Measurements from ENCODE around the gene MEF2A. TPM values are rescaled to one million over a fixed set of nuclear protein-coding genes. Genes with fewer than 3 reads are reported as not detected.

The MEF2A gene
- polyA plus RNA-seq, 3 donors = 20.3 to 61.8 (median 33.5) TPM

- peaks cover 0 to 3% of the 10 kb centered on the region in 2 donors for H3K36me3 ChIP-seq (replicated peaks in 1 of 2; ENCODE audit: control insufficient read depth in 1 of 2, insufficient read depth in 2 of 2, low read length in 2 of 2)
- H3K4me1 Mint-ChIP-seq = peaks cover 44% of the 10 kb centered on the region
- H3K4me1 ChIP-seq (ENCODE audit: control insufficient read depth in 1 of 2, insufficient read depth in 2 of 2, low read length in 2 of 2) = peaks cover 1 to 2% of the 10 kb centered on the region in 2 donors
- H4K20me1 ChIP-seq (ENCODE audit: insufficient read depth, low read length) = peaks cover 96% of the 10 kb centered on the region
- no peak overlapping the region for H3K27ac Mint-ChIP-seq
- no peak overlapping the region for H2AFZ ChIP-seq (ENCODE audit: insufficient read depth, low read depth, low read length, poor library complexity, severe bottlenecking)
- intact Hi-C loops (cut with micrococcal nuclease) = no loop called here
- no peak overlapping the region for H3K4me2 ChIP-seq (replicated peaks; ENCODE audit: extremely low read depth, low read length, poor library complexity, severe bottlenecking)
- H3K36me3 Mint-ChIP-seq = peaks cover 14 to 24% of the 10 kb centered on the region in 2 donors
- H3K9ac ChIP-seq (ENCODE audit: insufficient read depth, low read length, poor library complexity, severe bottlenecking) = no peak overlapping the region
- peaks cover 0 to 2% (median 0%) of the 10 kb centered on the region in 7 donors for H3K9me3 Mint-ChIP-seq
- H3K9me3 ChIP-seq (replicated peaks in 1 of 2; ENCODE audit: control insufficient read depth in 1 of 2, insufficient read depth in 1 of 2, low read length in 2 of 2) = no peaks in the 10 kb centered on the region
- DNase-seq = no peak
- H3K4me3 ChIP-seq (replicated peaks in 1 of 3; ENCODE audit: low read depth in 2 of 3, low read length in 3 of 3) = no peak overlapping the region
- WGBS (ENCODE audit: insufficient coverage) = no CpG with 5 or more reads among the region's 4 CpGs
- no peaks in the 10 kb centered on the region for H3K27me3 Mint-ChIP-seq (ENCODE audit: low read depth in 3 of 3)
- H3K27me3 ChIP-seq (ENCODE audit: control insufficient read depth in 2 of 2, insufficient read depth in 2 of 2, low read length in 2 of 2) = no peaks in the 10 kb centered on the region
- no peak for TF ChIP-seq CTCF (IDR thresholded peaks at IDR 0.05)
- H3K4me3 Mint-ChIP-seq = no peak overlapping the region
- peaks cover 100% of the 10 kb centered on the region for H3K79me2 ChIP-seq (ENCODE audit: insufficient read depth, low read length)
- no peak overlapping the region for H3K27ac ChIP-seq (ENCODE audit: low read depth in 1 of 2, low read length in 2 of 2)
These were observed 8.3 kb downstream of the MEF2A start for GRCh38 chr15:99574048-99574447.

GRCh38 chr15:99574502-99574901, 8.7 kb downstream of the MEF2A start:
- no peak for DNase-seq
- TF ChIP-seq CTCF (IDR thresholded peaks at IDR 0.05) = no peak
- H2AFZ ChIP-seq (ENCODE audit: insufficient read depth, low read depth, low read length, poor library complexity, severe bottlenecking) = no peak overlapping the region
- Mint-ChIP-seq H3K27me3 (ENCODE audit: low read depth in 3 of 3) (no peaks in the 10 kb centered on the region), H3K4me3 (no peak overlapping the region), H3K36me3 (peaks cover 12 to 24% of the 10 kb centered on the region in 2 donors), H3K4me1 (peaks cover 43% of the 10 kb centered on the region), H3K9me3 (peaks cover 0 to 2% (median 0%) of the 10 kb centered on the region in 7 donors), H3K27ac (peak overlapping the region in 1 of 7 donors; percentile 33)
- H3K27me3 ChIP-seq (ENCODE audit: control insufficient read depth in 2 of 2, insufficient read depth in 2 of 2, low read length in 2 of 2) = no peaks in the 10 kb centered on the region
- no peak overlapping the region for H3K4me3 ChIP-seq (replicated peaks in 1 of 3; ENCODE audit: low read depth in 2 of 3, low read length in 3 of 3)
- peaks cover 100% of the 10 kb centered on the region for H3K79me2 ChIP-seq (ENCODE audit: insufficient read depth, low read length)
- peaks cover 96% of the 10 kb centered on the region for H4K20me1 ChIP-seq (ENCODE audit: insufficient read depth, low read length)
- no peak overlapping the region for H3K27ac ChIP-seq (ENCODE audit: low read depth in 1 of 2, low read length in 2 of 2)
- H3K36me3 ChIP-seq (replicated peaks in 1 of 2; ENCODE audit: control insufficient read depth in 1 of 2, insufficient read depth in 2 of 2, low read length in 2 of 2) = peaks cover 0 to 3% of the 10 kb centered on the region in 2 donors
- 99% methylated on average over 6 of the region's 6 CpGs for whole genome bisulfite sequencing (ENCODE audit: insufficient coverage)
- no peaks in the 10 kb centered on the region for H3K9me3 ChIP-seq (replicated peaks in 1 of 2; ENCODE audit: control insufficient read depth in 1 of 2, insufficient read depth in 1 of 2, low read length in 2 of 2)
- H3K4me1 ChIP-seq (ENCODE audit: control insufficient read depth in 1 of 2, insufficient read depth in 2 of 2, low read length in 2 of 2) = no peaks in the 10 kb centered on the region
- intact Hi-C loops (cut with micrococcal nuclease) = no loop called here
- H3K4me2 ChIP-seq (replicated peaks; ENCODE audit: extremely low read depth, low read length, poor library complexity, severe bottlenecking) = no peak overlapping the region
- no peak overlapping the region for H3K9ac ChIP-seq (ENCODE audit: insufficient read depth, low read length, poor library complexity, severe bottlenecking)
